ENCODE data around the gene PPP2CA. TPM values are rescaled to one million over a fixed set of nuclear protein-coding genes. Genes with fewer than 3 reads are reported as not detected.

Gene PPP2CA
- total RNA-seq (2022; extraction: Qiagen RNA extraction; ENCODE audit: low read depth), result 218 to 279 TPM (median 271 TPM) in 5 replicates

DNA sequence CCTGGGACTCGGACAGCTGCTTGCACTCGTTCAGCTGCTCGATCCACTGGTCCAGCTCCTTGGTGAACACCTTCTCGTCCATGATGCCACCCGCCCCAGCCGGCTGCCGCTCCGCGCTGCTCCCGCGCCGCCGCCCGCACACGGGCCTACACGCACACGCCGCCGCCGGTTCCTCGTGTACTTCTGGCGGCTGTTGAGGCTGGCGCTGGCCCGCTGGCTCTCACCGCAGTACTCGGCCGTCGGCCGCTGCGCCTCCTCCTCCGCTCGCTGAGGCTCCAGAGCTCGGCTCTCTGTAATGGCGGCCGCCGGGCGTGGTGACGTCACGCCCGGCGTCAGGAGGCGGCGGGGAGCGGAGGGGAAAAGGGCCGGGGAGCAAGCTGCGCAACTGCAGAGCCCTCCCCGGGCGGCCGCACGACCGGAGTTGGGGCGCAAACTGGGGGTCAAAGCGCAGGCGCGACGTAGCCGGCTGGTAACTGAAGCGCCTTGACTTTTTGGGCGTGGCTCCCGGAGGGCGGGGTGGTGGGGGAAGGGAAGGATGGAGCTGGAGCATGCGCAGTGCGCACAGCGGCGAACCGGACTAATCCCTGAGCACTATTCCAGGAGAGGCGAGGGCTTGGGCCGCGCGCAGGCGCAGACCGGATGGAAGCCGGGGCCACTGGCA, at the start of gene PPP2CA:
PPP2CA (minus strand) TSS at position 294 of the 661 bp plus-strand sequence; CDS start at position 82, 212 bp downstream.

DNA sequence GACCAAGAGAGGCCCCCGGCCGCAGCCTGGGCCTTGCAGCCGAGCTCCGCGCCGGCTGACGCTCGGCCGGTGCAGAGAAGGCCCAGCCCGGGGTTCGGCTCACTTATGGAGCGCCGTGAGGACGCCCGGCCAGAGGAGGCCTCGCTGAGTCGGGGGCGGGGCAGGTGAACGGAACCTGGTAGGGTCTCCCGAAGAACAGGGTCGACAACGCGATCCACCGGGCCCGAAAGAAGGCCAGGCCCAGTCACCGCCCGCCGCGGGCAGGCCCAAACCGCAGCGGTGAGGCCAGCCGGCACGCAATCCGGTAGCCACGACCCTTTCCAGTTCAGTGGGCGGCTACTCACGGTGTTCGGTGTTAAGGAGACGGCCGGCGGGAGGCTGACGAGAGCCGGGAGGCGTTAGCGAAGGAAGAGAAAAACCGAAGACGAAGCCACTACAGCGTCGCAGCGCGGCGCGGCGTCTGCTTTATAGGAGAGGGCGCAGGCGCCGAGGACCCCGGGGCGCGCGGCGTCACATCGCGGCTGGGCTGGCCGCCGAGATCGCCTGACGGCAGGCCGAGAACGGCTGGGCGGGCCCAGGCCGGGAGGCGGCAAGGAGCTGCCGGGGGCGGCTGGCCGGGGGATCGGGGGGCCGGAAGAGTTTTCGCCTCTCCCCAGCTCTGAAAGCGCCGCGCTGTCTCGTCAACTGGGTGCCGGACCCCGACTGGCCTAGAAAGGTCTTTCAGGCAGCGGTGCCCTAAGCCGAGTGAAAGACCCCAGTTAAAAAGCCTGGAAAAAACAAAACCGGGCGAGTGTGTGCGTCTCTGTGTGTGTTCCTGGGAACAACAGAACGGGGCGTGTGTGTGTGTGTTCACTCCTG, 49.1 kb downstream of the PPP2CA start, which contains the start of gene SKP1:
SKP1 (minus strand) TSS at position 440 of the 858 bp plus-strand sequence. CDS start 2,928 bp downstream, outside the sequence.

Other genes with a start within 250 kb of the PPP2CA start
- 366 to 411 TPM (median 408 TPM) in 5 replicates for gene VDAC1, start 221.1 kb downstream of the PPP2CA start, total RNA-seq (2022; extraction: Qiagen RNA extraction; ENCODE audit: low read depth)
- 9.9 to 12.3 TPM (median 11.3 TPM) in 5 replicates for gene TCF7, start 111.4 kb downstream of the PPP2CA start, total RNA-seq (2022; extraction: Qiagen RNA extraction; ENCODE audit: low read depth)
- gene SKP1, start 49.1 kb downstream of the PPP2CA start, total RNA-seq (2022; extraction: Qiagen RNA extraction; ENCODE audit: low read depth), result 610 to 734 TPM (median 626 TPM) in 5 replicates
- 0.94 to 1.6 TPM (median 1.4 TPM) in 5 replicates for gene CDKL3, start 141.1 kb upstream of the PPP2CA start, total RNA-seq (2022; extraction: Qiagen RNA extraction; ENCODE audit: low read depth)
- gene UBE2B, start 145.5 kb upstream of the PPP2CA start, total RNA-seq (2022; extraction: Qiagen RNA extraction; ENCODE audit: low read depth), result 55.5 to 66.7 TPM (median 64.6 TPM) in 5 replicates
- 40.3 to 47.5 TPM (median 45.8 TPM) in 5 replicates for gene CDKN2AIPNL, start 185.8 kb upstream of the PPP2CA start, total RNA-seq (2022; extraction: Qiagen RNA extraction; ENCODE audit: low read depth)